ENCODE data around the gene REPIN1.

The REPIN1 gene

GRCh38 chr7:150420987-150421674, 52.5 kb downstream of the REPIN1 start:
- peak; percentile 28 for DNase-seq (ENCODE audit: low read depth)
- H3K4me3 ChIP-seq (ENCODE audit: control insufficient read depth, low read depth, low read length), result no peak overlapping the region
- peak; percentile 93 for TF ChIP-seq CTCF (IDR thresholded peaks at IDR 0.05; ENCODE audit: control insufficient read depth, insufficient read depth, low read depth, low read length, missing control alignments)

- no peak for DNase-seq (ENCODE audit: low read depth)
- H3K4me3 ChIP-seq (ENCODE audit: control insufficient read depth, low read depth, low read length), result no peak overlapping the region
- TF ChIP-seq CTCF (IDR thresholded peaks at IDR 0.05; ENCODE audit: control insufficient read depth, insufficient read depth, low read depth, low read length, missing control alignments), result no peak
Measured at GRCh38 chr7:150421831-150422230, 53.2 kb downstream of the REPIN1 start.
